Neural progenitor cell (in vitro differentiated cells): ENCODE results near the gene POU3F3. TPM values are rescaled to one million over a fixed set of nuclear protein-coding genes. Genes with fewer than 3 reads are reported as not detected.

ENCODE experiments used
- DNase-seq: peaks from one replicate; pipeline ENCODE4 v3.0.0-alpha.2; 2016; ENCODE audit warnings: low spot score
- H2AFZ ChIP-seq: fragments of 200-600 bp; sonication (generic); replicated peaks from 2 replicates; pipeline ENCODE4 v1.6.1; 2016; ENCODE audit warnings: antibody characterized with exemption
- H3F3A ChIP-seq: fragments of 200-600 bp; sonication (generic); 2 replicates; pipeline ENCODE4 v1.6.1; 2016; ENCODE audit warnings: antibody characterized with exemption, low read depth
- H3K27ac ChIP-seq: fragments of 200-600 bp; sonication (generic); 2 replicates; pipeline ENCODE4 v1.5.1; 2016; ENCODE audit warnings: mild to moderate bottlenecking
- H3K27me3 ChIP-seq: fragments of 200-600 bp; sonication (generic); 2 replicates; pipeline ENCODE4 v1.6.1; 2016; ENCODE audit warnings: mild to moderate bottlenecking, moderate library complexity
- H3K36me3 ChIP-seq: fragments of 200-600 bp; sonication (generic); 2 replicates; pipeline ENCODE4 v1.5.1; 2016
- H3K4me1 ChIP-seq: fragments of 200-600 bp; sonication (generic); 2 replicates; pipeline ENCODE4 v1.6.1; 2016; ENCODE audit warnings: mixed run types
- H3K4me2 ChIP-seq: fragments of 200-600 bp; sonication (generic); 2 replicates; pipeline ENCODE4 v1.6.1; 2016
- H3K4me3 ChIP-seq: fragments of 200-600 bp; sonication (generic); 2 replicates; pipeline ENCODE4 v1.5.1; 2016
- H3K79me2 ChIP-seq: fragments of 200-600 bp; sonication (generic); 2 replicates; pipeline ENCODE4 v1.6.1; 2016; ENCODE audit warnings: low read depth
- H3K9ac ChIP-seq: fragments of 200-600 bp; sonication (generic); 2 replicates; pipeline ENCODE4 v1.6.1; 2016
- H3K9me3 ChIP-seq: fragments of 200-600 bp; sonication (generic); 2 replicates; pipeline ENCODE4 v1.5.1; 2016; ENCODE audit warnings: low read depth
- H4K20me1 ChIP-seq: fragments of 200-600 bp; sonication (generic); 2 replicates; pipeline ENCODE4 v1.6.1; 2016; ENCODE audit warnings: low read depth
- H3K27ac Mint-ChIP-seq: 3 replicates; pipeline ENCODE4 v1.8.0; 2021; ENCODE audit warnings: mixed read lengths
- H3K27me3 Mint-ChIP-seq: 2 replicates; pipeline ENCODE4 v1.8.0; 2022; ENCODE audit warnings: low read depth, mild to moderate bottlenecking, inconsistent platforms, moderate library complexity, mixed read lengths; ENCODE audit not compliant: insufficient read depth
- H3K36me3 Mint-ChIP-seq: 3 replicates; pipeline ENCODE4 v1.8.0; 2021; ENCODE audit warnings: mixed read lengths
- H3K4me1 Mint-ChIP-seq: 3 replicates; pipeline ENCODE4 v1.8.0; 2021; ENCODE audit warnings: mixed read lengths
- H3K4me3 Mint-ChIP-seq: 3 replicates; pipeline ENCODE4 v1.8.0; 2021; ENCODE audit warnings: mild to moderate bottlenecking, moderate library complexity, mixed read lengths
- H3K9me3 Mint-ChIP-seq: 3 replicates; pipeline ENCODE4 v1.8.0; 2020; ENCODE audit warnings: mixed read lengths
- CTCF ChIP-seq: fragments of 200-600 bp; sonication (generic); IDR thresholded peaks from 2 replicates; pipeline ENCODE4 v1.5.1; 2017; ENCODE audit warnings: antibody characterized with exemption, mild to moderate bottlenecking
- EZH2 ChIP-seq: fragments of 200-600 bp; sonication (generic); IDR thresholded peaks from 2 replicates; pipeline ENCODE4 v1.6.1; 2017; ENCODE audit warnings: antibody characterized with exemption, mild to moderate bottlenecking, moderate library complexity
- EZH2phosphoT487 ChIP-seq: fragments of 200-600 bp; sonication (generic); IDR thresholded peaks from 2 replicates; pipeline ENCODE4 v1.6.1; 2017; ENCODE audit warnings: antibody characterized with exemption
- total RNA-seq: library from RNA; depleted of rRNA; stranded (reverse); fragments of >200 nt; gene quantifications from 2 replicates; pipeline ENCODE4 v1.2.3, GENCODE V29; 2015; ENCODE audit warnings: low replicate concordance

POU3F3 gene
- total RNA-seq, 1 donor from 2014 or later: not detected

- Mint-ChIP-seq H3K9me3 (no peaks in the 10 kb centered on the region), H3K4me3 (peak overlapping the region; percentile 81), H3K36me3 (peaks cover 6% of the 10 kb centered on the region), H3K27me3 (peaks cover 59% of the 10 kb centered on the region), H3K27ac (no peak overlapping the region), H3K4me1 (peaks cover 75% of the 10 kb centered on the region)
- no peaks in the 10 kb centered on the region for H3K36me3 ChIP-seq
- DNase-seq: peak; percentile 68
- no peaks in the 10 kb centered on the region for H3K79me2 ChIP-seq
- H3F3A ChIP-seq: peaks cover 31% of the 10 kb centered on the region
- no peaks in the 10 kb centered on the region for H3K9me3 ChIP-seq
- TF ChIP-seq EZH2: peak; percentile 88
- no peak for TF ChIP-seq CTCF
- TF ChIP-seq EZH2phosphoT487: peak; percentile 87
- no peak overlapping the region for H3K9ac ChIP-seq
- peak overlapping the region; percentile 28 for H3K4me3 ChIP-seq
- peaks cover 100% of the 10 kb centered on the region for H3K27me3 ChIP-seq
- H3K27ac ChIP-seq: no peak overlapping the region
- H3K4me1 ChIP-seq: peaks cover 24% of the 10 kb centered on the region
- H3K4me2 ChIP-seq: peak overlapping the region; percentile 73
- peaks cover 98% of the 10 kb centered on the region for H4K20me1 ChIP-seq
- H2AFZ ChIP-seq: no peak overlapping the region
Observed at GRCh38 chr2:104866883-104867812, 13.2 kb downstream of the POU3F3 start.

GRCh38 chr2:104867813-104868504 is 14.0 kb downstream of the POU3F3 start:
- peak overlapping the region; percentile 81 for H3K4me3 Mint-ChIP-seq
- no peak for TF ChIP-seq CTCF
- TF ChIP-seq EZH2: peak; percentile 82
- TF ChIP-seq EZH2phosphoT487: peak; percentile 83
- Histone ChIP-seq H3K4me1 (peaks cover 27% of the 10 kb centered on the region), H2AFZ (no peak overlapping the region), H3K27ac (no peak overlapping the region), H3K9me3 (no peaks in the 10 kb centered on the region), H3K36me3 (no peaks in the 10 kb centered on the region), H3F3A (peaks cover 38% of the 10 kb centered on the region), H3K9ac (no peak overlapping the region), H3K4me3 (peak overlapping the region; percentile 28), H3K79me2 (no peaks in the 10 kb centered on the region), H4K20me1 (peaks cover 95% of the 10 kb centered on the region), H3K4me2 (peak overlapping the region; percentile 73), H3K27me3 (peaks cover 100% of the 10 kb centered on the region)
- no peak overlapping the region for H3K27ac Mint-ChIP-seq
- no peaks in the 10 kb centered on the region for H3K9me3 Mint-ChIP-seq
- H3K27me3 Mint-ChIP-seq: peaks cover 58% of the 10 kb centered on the region
- H3K36me3 Mint-ChIP-seq: peaks cover 6% of the 10 kb centered on the region
- DNase-seq: no peak
- peaks cover 78% of the 10 kb centered on the region for H3K4me1 Mint-ChIP-seq

- TF ChIP-seq EZH2phosphoT487: no peak
- TF ChIP-seq CTCF: no peak
- TF ChIP-seq EZH2: no peak
- H4K20me1 ChIP-seq: peaks cover 90% of the 10 kb centered on the region
- no peak overlapping the region for H3K4me2 ChIP-seq
- H3K9me3 ChIP-seq: no peaks in the 10 kb centered on the region
- H3K4me1 Mint-ChIP-seq: peaks cover 74% of the 10 kb centered on the region
- no peak overlapping the region for H2AFZ ChIP-seq
- peak overlapping the region; percentile 81 for H3K4me3 Mint-ChIP-seq
- no peak overlapping the region for H3K27ac ChIP-seq
- no peaks in the 10 kb centered on the region for H3K79me2 ChIP-seq
- H3K36me3 ChIP-seq: no peaks in the 10 kb centered on the region
- H3K4me3 ChIP-seq: no peak overlapping the region
- H3K27me3 Mint-ChIP-seq: peaks cover 54% of the 10 kb centered on the region
- H3K4me1 ChIP-seq: peaks cover 27% of the 10 kb centered on the region
- no peak overlapping the region for H3K9ac ChIP-seq
- H3K27me3 ChIP-seq: peaks cover 100% of the 10 kb centered on the region
- DNase-seq: no peak
- no peak overlapping the region for H3K27ac Mint-ChIP-seq
- H3K9me3 Mint-ChIP-seq: no peaks in the 10 kb centered on the region
- peaks cover 36% of the 10 kb centered on the region for H3F3A ChIP-seq
- peaks cover 6% of the 10 kb centered on the region for H3K36me3 Mint-ChIP-seq
Observed at GRCh38 chr2:104868505-104868866, 14.6 kb downstream of the POU3F3 start.
